Sigmoid colon (tissue), 7 donors: ENCODE results near the gene POTEE. TPM values are rescaled to one million over a fixed set of nuclear protein-coding genes. Genes with fewer than 3 reads are reported as not detected.
"Not testable (repeated sequence)": the region's sequence is repeated elsewhere in the genome, so short reads cannot be mapped to it uniquely, and the experiment has no call there.

Experiments used
- DNase-seq: peaks from one replicate; pipeline ENCODE4 v3.0.0-alpha.2; 2019
- H3K27ac ChIP-seq, 4 donors: fragments of 200-600 bp; sonication (generic); one replicate each; pipeline ENCODE4 v1.5.1; 2016 to 2019; ENCODE audit warnings: mild to moderate bottlenecking in 1 of 4
- H3K27me3 ChIP-seq, 3 donors: fragments of 200-600 bp; sonication (generic); one replicate each; pipeline ENCODE4 v1.5.1; 2019; ENCODE audit warnings: mild to moderate bottlenecking in 1 of 3
- H3K36me3 ChIP-seq, 4 donors: fragments of 200-600 bp; sonication (generic); one replicate each; pipeline ENCODE4 v1.5.1; 2016 to 2019
- H3K4me1 ChIP-seq, 4 donors: fragments of 200-600 bp; sonication (generic); one replicate each; pipeline ENCODE4 v1.5.1; 2017 to 2019
- H3K4me3 ChIP-seq, 4 donors: fragments of 200-600 bp; sonication (generic); one replicate each; pipeline ENCODE4 v1.5.1; 2017 to 2019; ENCODE audit warnings: mild to moderate bottlenecking in 2 of 4, moderate library complexity in 1 of 4
- H3K9me3 ChIP-seq, 4 donors: fragments of 200-600 bp in 3 of 4; sonication (generic) in 3 of 4; one replicate each; pipeline versions ENCODE4 v1.5.1 to v1.6.1; 2013 to 2019
- CTCF ChIP-seq, 4 experiments: fragments of 450-650 bp in 3 of 4; fragments of 200-600 bp in 1 of 4; IDR thresholded peaks; one replicate each; pipeline ENCODE4 v1.5.1; 2016 to 2019; ENCODE audit warnings: antibody characterized with exemption in 4 of 4, mild to moderate bottlenecking in 3 of 4, moderate library complexity in 2 of 4
- EP300 ChIP-seq, 4 donors: sonication (generic); formaldehyde crosslinking; IDR thresholded peaks; one replicate each; pipeline ENCODE4 v1.6.1; 2017; ENCODE audit warnings: antibody characterized with exemption in 4 of 4
- POLR2A ChIP-seq, 2 donors: fragments of 450-650 bp; IDR thresholded peaks; one replicate each; pipeline ENCODE4 v1.6.1; 2016; ENCODE audit warnings: antibody characterized with exemption in 2 of 2, mild to moderate bottlenecking in 2 of 2, moderate library complexity in 2 of 2
- POLR2AphosphoS5 ChIP-seq, 4 donors: sonication (generic); formaldehyde crosslinking; IDR thresholded peaks; one replicate each; pipeline ENCODE4 v1.6.1; 2017; ENCODE audit warnings: antibody characterized with exemption in 4 of 4
- WGBS, 2 donors: extraction: QIAGEN DNeasy Blood & Tissue Kit; methylation state at CpG; one replicate each; pipeline ENCODE4 v1.1.7; 2013; 5-methylcytosine and 5-hydroxymethylcytosine counted together
- intact Hi-C: fragments of 100-400 bp; cut with DNase I; formaldehyde crosslinking; loops from one replicate; pipeline ENCODE4 v1.15.1; 2023
- polyA plus RNA-seq, 3 donors: library from polyadenylated mRNA; stranded (reverse); fragments of 200-250 nt; gene quantifications; one replicate each; pipeline ENCODE4 v1.2.3, GENCODE V29; 2013
- total RNA-seq, 4 donors: library from RNA; depleted of rRNA; stranded (reverse); fragments of >200 nt; gene quantifications; one replicate each; pipeline ENCODE4 v1.1.0, GENCODE V29; 2016
- donor health status: healthy with polysubstance abuse.
- donor health status: Bipolar disorder and iron deficiency.
- donor health status: healthy.

The POTEE gene
- not detected for total RNA-seq
- polyA plus RNA-seq = not detected

DNA sequence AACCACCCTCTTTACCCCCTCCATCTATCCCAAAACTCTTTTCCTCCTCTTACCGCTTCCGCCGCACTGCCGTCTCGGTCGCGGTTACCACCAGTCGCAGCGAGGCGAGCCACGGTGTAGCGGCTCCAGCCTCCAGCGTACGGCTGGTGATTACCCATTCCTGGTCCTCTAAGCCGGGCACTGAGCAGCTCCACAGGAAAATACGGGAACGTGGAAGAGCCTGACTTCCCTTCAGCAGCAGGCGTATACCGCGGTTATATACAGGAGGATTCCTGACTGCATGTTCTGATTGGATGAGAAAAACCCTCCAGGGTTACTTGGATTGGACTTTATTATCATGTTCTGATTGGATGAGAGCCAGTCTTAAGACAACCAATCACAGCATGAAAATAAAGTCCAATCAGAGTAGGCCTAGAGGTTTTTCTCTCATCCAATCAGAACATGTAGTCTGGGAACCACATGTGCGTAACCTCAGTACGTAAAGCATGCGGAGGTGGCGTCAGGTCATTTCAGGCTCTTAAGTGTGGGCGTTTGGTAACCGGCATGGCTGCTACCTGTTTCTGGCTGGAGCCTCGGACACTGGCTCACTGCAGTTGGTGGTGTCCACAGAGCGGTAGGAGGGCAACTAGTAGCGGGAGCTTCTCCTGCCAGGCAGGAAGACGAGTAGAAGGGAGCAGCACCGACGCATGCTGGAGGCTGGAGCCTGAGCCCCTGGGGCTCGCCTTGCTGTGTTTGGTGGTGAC lies at the start of gene POTEE:
POTEE (plus strand) TSS at position 507 of the 743 bp plus-strand sequence. CDS start 8,867 bp downstream, outside the sequence.
- 93 to 94% methylated on average over 24 of the region's 33 CpGs for WGBS, 2 donors
- H3K9me3 ChIP-seq, H3K4me3 ChIP-seq, H3K4me1 ChIP-seq, DNase-seq, H3K27me3 ChIP-seq, H3K27ac ChIP-seq, intact Hi-C loops, H3K36me3 ChIP-seq: not testable (repeated sequence)

- DNase-seq, H3K4me3 ChIP-seq, H3K9me3 ChIP-seq, H3K27me3 ChIP-seq, H3K36me3 ChIP-seq, H3K4me1 ChIP-seq, H3K27ac ChIP-seq, intact Hi-C loops: not testable (repeated sequence)
- 94% methylated on average over 5 of the region's 5 CpGs for WGBS, 2 donors
Measured at GRCh38 chr2:131165562-131165961, 43.8 kb upstream of the POTEE start.

DNA sequence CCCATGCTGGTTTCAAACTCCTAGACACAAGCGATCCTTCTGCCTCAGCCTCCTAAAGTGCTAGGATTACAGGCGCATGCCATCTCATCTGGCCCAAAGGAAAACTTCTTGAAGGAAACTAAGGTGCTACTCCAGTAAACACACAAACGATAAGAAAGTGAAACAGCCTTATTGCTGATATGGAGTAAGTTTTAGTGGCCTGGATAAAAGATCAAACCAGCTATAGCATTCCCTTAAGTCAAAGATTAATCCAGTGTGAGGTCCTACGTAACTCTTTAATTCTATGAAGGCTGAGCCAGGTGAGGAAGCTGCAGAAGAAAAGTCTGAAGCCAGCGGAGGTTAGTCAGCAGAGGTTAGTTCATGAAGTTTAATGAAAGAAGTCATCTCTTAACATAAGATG lies 40.8 kb upstream of the POTEE start:
- TF ChIP-seq POLR2AphosphoS5 (IDR thresholded peaks at IDR 0.05) (no peak), CTCF (IDR thresholded peaks at IDR 0.05) (no peak), POLR2A (IDR thresholded peaks at IDR 0.05) (no peak), EP300 (IDR thresholded peaks at IDR 0.05) (no peak)
- 25 to 68% methylated on average over 5 of the region's 5 CpGs for WGBS, 2 donors
- H3K9me3 ChIP-seq = no peaks in the 10 kb centered on the region
- no peak for DNase-seq
- no peaks in the 10 kb centered on the region for H3K36me3 ChIP-seq
- no peak overlapping the region for H3K27ac ChIP-seq
- H3K4me3 ChIP-seq = no peak overlapping the region
- H3K27me3 ChIP-seq = no peaks in the 10 kb centered on the region
- intact Hi-C loops = no loop called here
- H3K4me1 ChIP-seq = no peaks in the 10 kb centered on the region

GRCh38 chr2:131178050-131178449 lies 31.3 kb upstream of the POTEE start:
- 80 to 84% methylated on average over 10 of the region's 10 CpGs for WGBS, 2 donors
- H3K4me1 ChIP-seq, H3K27ac ChIP-seq, DNase-seq, H3K4me3 ChIP-seq, H3K9me3 ChIP-seq, intact Hi-C loops, H3K36me3 ChIP-seq, H3K27me3 ChIP-seq: not testable (repeated sequence)

DNA sequence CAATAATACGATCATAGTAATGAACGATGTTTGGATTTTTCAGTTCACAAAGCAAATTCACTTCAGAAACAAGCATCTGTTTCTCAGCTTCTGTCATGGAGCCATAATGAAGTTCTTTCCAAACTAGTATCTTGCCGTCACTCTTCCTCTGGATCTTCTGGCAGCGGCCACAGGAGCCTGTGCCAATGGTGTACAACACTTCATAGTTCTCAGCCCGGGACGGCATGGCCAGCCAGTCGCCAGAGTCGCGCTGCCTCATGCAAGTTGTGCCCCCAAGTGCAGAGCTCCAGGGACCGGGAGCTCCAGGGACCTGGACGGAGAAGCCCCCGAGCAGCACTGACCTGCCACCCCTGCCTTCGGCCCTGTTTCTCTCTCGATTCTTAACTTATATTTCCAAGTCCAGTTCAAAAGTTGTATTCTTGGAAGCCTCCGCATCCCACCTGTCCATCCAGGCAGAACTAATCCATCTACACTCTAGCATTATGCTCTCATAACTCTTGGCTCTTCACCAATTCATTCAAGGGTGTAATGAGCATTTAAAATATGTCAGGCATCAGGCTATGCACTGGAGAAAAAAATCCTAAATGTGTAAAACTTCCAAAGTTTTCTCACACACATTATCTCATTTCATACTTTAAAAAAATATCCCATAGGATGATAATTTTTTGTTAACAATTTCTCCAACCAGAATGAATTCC lies 30.5 kb upstream of the POTEE start:
- DNase-seq, H3K36me3 ChIP-seq, H3K4me1 ChIP-seq, intact Hi-C loops, H3K27ac ChIP-seq, H3K9me3 ChIP-seq, H3K4me3 ChIP-seq, H3K27me3 ChIP-seq: not testable (repeated sequence)
- WGBS, 2 donors = 89 to 91% methylated on average over 15 of the region's 15 CpGs

- H3K4me3 ChIP-seq, H3K4me1 ChIP-seq, H3K27ac ChIP-seq, DNase-seq, H3K9me3 ChIP-seq, H3K27me3 ChIP-seq, intact Hi-C loops, H3K36me3 ChIP-seq: not testable (repeated sequence)
- WGBS, 2 donors = 80 to 83% methylated on average over 4 of the region's 4 CpGs
Measured at GRCh38 chr2:131181451-131181850, 27.9 kb upstream of the POTEE start.

DNA sequence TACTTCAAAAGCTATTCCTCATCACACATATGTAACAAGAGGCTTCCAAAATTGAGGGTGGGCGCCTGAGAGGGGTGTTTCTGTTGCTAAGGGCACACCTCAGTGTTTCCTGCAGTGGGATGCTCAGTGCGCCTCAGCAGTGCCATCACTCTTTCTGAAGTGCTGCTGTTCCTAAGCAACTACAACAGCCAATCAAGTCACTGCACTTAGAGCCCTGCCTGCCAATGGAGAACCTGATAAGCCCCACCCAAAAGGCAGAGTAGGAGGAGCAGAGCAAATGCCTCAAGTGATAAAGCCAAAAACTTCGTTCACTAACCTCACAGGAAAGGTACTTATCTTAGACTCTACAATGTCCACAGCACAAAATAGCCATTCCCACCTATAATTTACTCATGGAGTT lies 15.9 kb upstream of the POTEE start:
- intact Hi-C loops, H3K4me1 ChIP-seq, H3K27ac ChIP-seq, H3K9me3 ChIP-seq, H3K36me3 ChIP-seq, DNase-seq, H3K27me3 ChIP-seq, H3K4me3 ChIP-seq: not testable (repeated sequence)
- WGBS, 2 donors = 24 to 34% methylated on average over 3 of the region's 3 CpGs

- H3K9me3 ChIP-seq, intact Hi-C loops, H3K4me1 ChIP-seq, H3K4me3 ChIP-seq, H3K36me3 ChIP-seq, DNase-seq, H3K27ac ChIP-seq, H3K27me3 ChIP-seq: not testable (repeated sequence)
- WGBS, 2 donors = 31 to 53% methylated on average over 2 of the region's 2 CpGs
Measured at GRCh38 chr2:131196186-131196585, 13.2 kb upstream of the POTEE start.
